ENCODE results near the gene MAP3K3.

MAP3K3 gene

GRCh38 chr17:63697341-63698286, 75.4 kb downstream of the MAP3K3 start:
- peak overlapping the region; percentile 98 for H3K27ac ChIP-seq (replicated peaks)

GRCh38 chr17:63698381-63698885, 76.2 kb downstream of the MAP3K3 start:
- peak overlapping the region; percentile 98 for H3K27ac ChIP-seq (replicated peaks)
- TF ChIP-seq SPI1 (IDR thresholded peaks at IDR 0.05; ENCODE audit: borderline replicate concordance, low read depth) (no peak), POLR2AphosphoS5 (IDR thresholded peaks at IDR 0.05; ENCODE audit: low read depth) (no peak), CTCF (IDR thresholded peaks at IDR 0.05; ENCODE audit: insufficient read depth, low read length) (no peak), REST (IDR thresholded peaks at IDR 0.05; ENCODE audit: insufficient replicate concordance, low read depth) (no peak), GABPA (IDR thresholded peaks at IDR 0.05; ENCODE audit: low read depth) (no peak)
- H3K27me3 ChIP-seq (ENCODE audit: insufficient read depth, poor library complexity, severe bottlenecking) = no peaks in the 10 kb centered on the region
- DNase-seq (ENCODE audit: low read depth in 1 of 2, low spot score in 1 of 2) = peak in 1 of 2 experiments; percentile 19
- H3K4me3 ChIP-seq (replicated peaks; ENCODE audit: insufficient read depth, low read length) = peak overlapping the region; percentile 80

More at GRCh38 chr17:63697341-63698286, 75.4 kb downstream of the MAP3K3 start:
- peak in 1 of 2 experiments; percentile 93 for DNase-seq (ENCODE audit: low read depth in 1 of 2, low spot score in 1 of 2)
- H3K27me3 ChIP-seq (ENCODE audit: insufficient read depth, poor library complexity, severe bottlenecking) = no peaks in the 10 kb centered on the region
- peak overlapping the region; percentile 80 for H3K4me3 ChIP-seq (replicated peaks; ENCODE audit: insufficient read depth, low read length)
- TF ChIP-seq REST (IDR thresholded peaks at IDR 0.05; ENCODE audit: insufficient replicate concordance, low read depth) (no peak), POLR2AphosphoS5 (IDR thresholded peaks at IDR 0.05; ENCODE audit: low read depth) (peak; percentile 34), CTCF (IDR thresholded peaks at IDR 0.05; ENCODE audit: insufficient read depth, low read length) (peak; percentile 96), SPI1 (IDR thresholded peaks at IDR 0.05; ENCODE audit: borderline replicate concordance, low read depth) (peak; percentile 97), GABPA (IDR thresholded peaks at IDR 0.05; ENCODE audit: low read depth) (no peak)

GRCh38 chr17:63698886-63699637, 76.8 kb downstream of the MAP3K3 start:
- peak; percentile 68 to 94 for DNase-seq (ENCODE audit: low read depth in 1 of 2, low spot score in 1 of 2)
- peak overlapping the region; percentile 80 for H3K4me3 ChIP-seq (replicated peaks; ENCODE audit: insufficient read depth, low read length)

More at GRCh38 chr17:63698886-63699637, 76.8 kb downstream of the MAP3K3 start:
- peak; percentile 62; the same call in 1 of the 2 replicates for TF ChIP-seq GABPA (IDR thresholded peaks at IDR 0.05; ENCODE audit: low read depth)
- TF ChIP-seq REST (IDR thresholded peaks at IDR 0.05; ENCODE audit: insufficient replicate concordance, low read depth) = no peak
- TF ChIP-seq SPI1 (IDR thresholded peaks at IDR 0.05; ENCODE audit: borderline replicate concordance, low read depth) = peak; percentile 85
- peak; percentile 91 for TF ChIP-seq POLR2AphosphoS5 (IDR thresholded peaks at IDR 0.05; ENCODE audit: low read depth)
- TF ChIP-seq CTCF (IDR thresholded peaks at IDR 0.05; ENCODE audit: insufficient read depth, low read length) = no peak
- Histone ChIP-seq H3K27ac (replicated peaks) (peak overlapping the region; percentile 98), H3K27me3 (ENCODE audit: insufficient read depth, poor library complexity, severe bottlenecking) (no peaks in the 10 kb centered on the region)

Measured in HL-60 (cell line).